GM12878 (cell line): ENCODE measurements around the gene PTCD1. TPM values are rescaled to one million over a fixed set of nuclear protein-coding genes. Genes with fewer than 3 reads are reported as not detected.
A peak's percentile ranks its signal among the peaks of the same experiment; 100 is the strongest.

Source experiments
- ATAC-seq: fragments of 200-7000 bp; cut with Tn5 transposase; 3 replicates; pipeline ENCODE4 v1.9.1; 2020; ENCODE audit warnings: mild to moderate bottlenecking, moderate library complexity
- BruUV-seq: library from RNA; stranded (reverse); fragments of 400-500 nt; replicated peaks from 2 replicates; lab custom pipeline; 2021; lab: Mats Ljungman, UMichigan
- CTCF ChIA-PET: fragments of 300-600 bp; sonication (Branson Sonifier 250); formaldehyde crosslinking; extraction: SDS; loops from one replicate; lab custom pipeline; 2021; ENCODE audit warnings: inconsistent platforms; lab: Yijun Ruan, JAX
- POLR2A ChIA-PET: fragments of 350-600 bp; formaldehyde crosslinking; extraction: SDS; loops from one replicate; lab custom pipeline; 2021; ENCODE audit warnings: inconsistent platforms; lab: Charles Lee
- RAD21 ChIA-PET: fragments of 300-600 bp; sonication (Branson Sonifier 250); formaldehyde crosslinking; loops from one replicate; lab custom pipeline; 2023; ENCODE audit warnings: antibody characterized with exemption; ENCODE audit not compliant: unreplicated experiment; lab: Charles Lee
- SMC1A ChIA-PET: fragments of 300-600 bp; sonication (Branson Sonifier 250); formaldehyde crosslinking; loops from one replicate; lab custom pipeline; 2023; ENCODE audit not compliant: unreplicated experiment, uncharacterized antibody; lab: Charles Lee
- DNase-seq: peaks from one replicate; pipeline ENCODE4 v3.0.0-alpha.2; 2011; ENCODE audit warnings: low read depth, low spot score
- FAIRE-seq: peaks from 3 replicates; lab custom pipeline; 2011; peaks lifted over from hg19 to GRCh38; lab: Jason Lieb, UNC
- H2AFZ ChIP-seq: 2 replicates; pipeline ENCODE4 v1.6.0; 2011; ENCODE audit warnings: low read depth, low read length, control low read depth; ENCODE audit not compliant: control insufficient read depth
- H3K27ac ChIP-seq: 2 replicates; pipeline ENCODE4 v1.5.1; 2011; ENCODE audit warnings: control low read depth; ENCODE audit not compliant: control insufficient read depth, insufficient read depth
- H3K27me3 ChIP-seq, 2 experiments: replicated peaks in 1 of 2; 2 replicates each; pipeline versions ENCODE4 v1.6.0 to v1.6.1; 2011; ENCODE audit warnings: low read length in 1 of 2; ENCODE audit not compliant: control insufficient read depth in 2 of 2, insufficient read depth in 2 of 2
- H3K36me3 ChIP-seq, 2 experiments: 2 replicates each; pipeline ENCODE4 v1.5.1; 2011; ENCODE audit warnings: low read length in 1 of 2; ENCODE audit not compliant: control insufficient read depth in 2 of 2, insufficient read depth in 2 of 2
- H3K4me1 ChIP-seq: 2 replicates; pipeline ENCODE4 v1.6.1; 2011; ENCODE audit warnings: mild to moderate bottlenecking, low read length, moderate library complexity, mixed read lengths; ENCODE audit not compliant: control insufficient read depth, insufficient read depth
- H3K4me2 ChIP-seq: 2 replicates; pipeline ENCODE4 v1.6.0; 2011; ENCODE audit warnings: control low read depth; ENCODE audit not compliant: control insufficient read depth, insufficient read depth
- H3K4me3 ChIP-seq: fragments of 200-600 bp; sonication (generic); 2 replicates; pipeline ENCODE4 v1.5.1; 2016
- H3K79me2 ChIP-seq: 2 replicates; pipeline ENCODE4 v1.6.0; 2011; ENCODE audit warnings: low read length; ENCODE audit not compliant: control insufficient read depth, insufficient read depth
- H3K9ac ChIP-seq: 2 replicates; pipeline ENCODE4 v1.8.0; 2011; ENCODE audit warnings: low read length, control low read depth, mixed read lengths; ENCODE audit not compliant: control insufficient read depth, insufficient read depth
- H3K9me3 ChIP-seq: replicated peaks from 3 replicates; pipeline ENCODE4 v1.5.1; 2011; ENCODE audit warnings: mild to moderate bottlenecking, low read length; ENCODE audit not compliant: control insufficient read depth, insufficient read depth
- H4K20me1 ChIP-seq: 2 replicates; pipeline ENCODE4 v1.6.0; 2011; ENCODE audit not compliant: control insufficient read depth, insufficient read depth
- DPF2 ChIP-seq: fragments of 450-650 bp; IDR thresholded peaks from 2 replicates; pipeline ENCODE4 v1.6.1; 2017; ENCODE audit warnings: mild to moderate bottlenecking
- EED ChIP-seq: sonication (generic); IDR thresholded peaks from 2 replicates; pipeline ENCODE4 v1.6.1; 2016; ENCODE audit warnings: antibody characterized with exemption, low read depth
- ESRRA ChIP-seq: IDR thresholded peaks from 2 replicates; pipeline ENCODE4 v1.6.1; 2012; ENCODE audit warnings: mild to moderate bottlenecking, low read length, improper control_type of control experiment
- HDAC6 ChIP-seq: fragments of 200-600 bp; sonication (generic); IDR thresholded peaks from one replicate; pipeline ENCODE4 v1.8.0; 2017; ENCODE audit warnings: antibody characterized with exemption; ENCODE audit not compliant: unreplicated experiment
- IKZF2 ChIP-seq, 2 experiments: fragments of 450-650 bp; IDR thresholded peaks; 2 replicates each; pipeline ENCODE4 v1.6.1; 2017; ENCODE audit warnings: mild to moderate bottlenecking in 2 of 2, moderate library complexity in 2 of 2
- IRF3 ChIP-seq: fragments of 450-650 bp; IDR thresholded peaks from 2 replicates; pipeline ENCODE4 v1.6.1; 2014; ENCODE audit warnings: mild to moderate bottlenecking
- IRF4 ChIP-seq: IDR thresholded peaks from 2 replicates; pipeline ENCODE4 v1.6.1; 2011; ENCODE audit warnings: low read depth, low read length
- KAT2A ChIP-seq: conservative IDR thresholded peaks from 2 replicates; pipeline ENCODE4 v1.6.1; 2011; ENCODE audit warnings: low read depth, low read length; ENCODE audit not compliant: control insufficient read depth
- KDM1A ChIP-seq: fragments of 200-600 bp; sonication (generic); IDR thresholded peaks from 2 replicates; pipeline ENCODE4 v1.6.1; 2016; ENCODE audit warnings: borderline replicate concordance
- MTA3 ChIP-seq: IDR thresholded peaks from 2 replicates; pipeline ENCODE4 v1.6.1; 2012; ENCODE audit warnings: low read length, inconsistent platforms, borderline replicate concordance
- NFIC ChIP-seq: IDR thresholded peaks from 2 replicates; pipeline ENCODE4 v1.6.1; 2012; ENCODE audit warnings: low read depth, mild to moderate bottlenecking, inconsistent platforms, low read length, moderate library complexity
- NFXL1 ChIP-seq: fragments of 450-650 bp; IDR thresholded peaks from 2 replicates; pipeline ENCODE4 v1.6.1; 2017; ENCODE audit warnings: antibody characterized with exemption, mild to moderate bottlenecking, borderline replicate concordance
- PML ChIP-seq: IDR thresholded peaks from 2 replicates; pipeline ENCODE4 v1.6.1; 2012; ENCODE audit warnings: low read length, inconsistent platforms
- POLR2A ChIP-seq: IDR thresholded peaks from 2 replicates; pipeline ENCODE4 v1.6.1; 2011; ENCODE audit warnings: low read depth, mild to moderate bottlenecking, low read length
- POLR2AphosphoS5 ChIP-seq: IDR thresholded peaks from 2 replicates; pipeline ENCODE4 v1.6.1; 2011; ENCODE audit warnings: mild to moderate bottlenecking, low read length, inconsistent platforms
- SIN3A ChIP-seq: IDR thresholded peaks from 2 replicates; pipeline ENCODE4 v1.6.1; 2012; ENCODE audit warnings: low read depth, low read length, improper control_type of control experiment
- SPI1 ChIP-seq: IDR thresholded peaks from 2 replicates; pipeline ENCODE4 v1.6.1; 2011; ENCODE audit warnings: low read depth, mild to moderate bottlenecking, low read length, moderate library complexity, borderline replicate concordance; ENCODE audit not compliant: insufficient read depth
- SREBF2 ChIP-seq: IDR thresholded peaks from 2 replicates; pipeline ENCODE4 v1.6.1; 2012; ENCODE audit warnings: mild to moderate bottlenecking, low read length
- ZBTB11 ChIP-seq: fragments of 450-650 bp; formaldehyde crosslinking; IDR thresholded peaks from 2 replicates; pipeline ENCODE4 v1.5.0; 2022; ENCODE audit warnings: mild to moderate bottlenecking, missing genetic modification characterization
- ZBTB33 ChIP-seq: fragments of 450-650 bp; IDR thresholded peaks from 2 replicates; pipeline ENCODE4 v1.6.1; 2017; ENCODE audit warnings: mild to moderate bottlenecking
- WGBS: methylation state at CpG from one replicate; pipeline ENCODE4 v1.1.6; 2016; ENCODE audit warnings: low lambda C conversion rate; ENCODE audit not compliant: insufficient replicate concordance, insufficient coverage; ENCODE audit errors: missing lambda C conversion rate; 5-methylcytosine and 5-hydroxymethylcytosine counted together
- in situ Hi-C: fragments of 300-500 bp; cut with MboI; formaldehyde crosslinking; loops from 9 replicates; pipeline ENCODE4 v1.14.3; 2018; ENCODE audit warnings: mixed read lengths
- intact Hi-C: fragments of 100-400 bp; cut with micrococcal nuclease; formaldehyde crosslinking; loops from one replicate; pipeline ENCODE4 v1.14.2; 2022; ENCODE audit not compliant: unreplicated experiment
- polyA plus RNA-seq, 11 experiments: library from polyadenylated mRNA; depleted of rRNA in 4 of 11; unstranded in 6 of 11; stranded (reverse) in 5 of 11; fragments of >200 nt; fragmentation: Nextera tagmentation in 4 of 11; fragmentation: Illumina TruSeq in 1 of 11; extraction: Ambion mirVana in 4 of 11; extraction: Trizol in 1 of 11; gene quantifications; 1 replicate in 1 of 11; 2 replicates in 10 of 11; pipeline versions ENCODE4 v1.2.1 to v1.2.3, GENCODE V29; 2011 to 2016; ENCODE audit warnings: inconsistent platforms in 2 of 11, missing spikeins in 2 of 11, low read depth in 1 of 11
- total RNA-seq, 4 experiments: library from RNA; depleted of rRNA in 3 of 4; stranded (reverse); fragments of >200 nt in 3 of 4; fragmentation: Illumina TruSeq in 1 of 4; extraction: Trizol in 1 of 4; gene quantifications; 2 replicates each; pipeline versions ENCODE4 v1.2.1 to v1.2.3, GENCODE V29; 2013 to 2021

PTCD1 gene
- total and polyA plus RNA-seq, 10 of the 15 experiments (the other 5 are each of a cell fraction or from before 2014, with no cell fraction given), result 0.26 to 9.7 (median 5.0) TPM

DNA sequence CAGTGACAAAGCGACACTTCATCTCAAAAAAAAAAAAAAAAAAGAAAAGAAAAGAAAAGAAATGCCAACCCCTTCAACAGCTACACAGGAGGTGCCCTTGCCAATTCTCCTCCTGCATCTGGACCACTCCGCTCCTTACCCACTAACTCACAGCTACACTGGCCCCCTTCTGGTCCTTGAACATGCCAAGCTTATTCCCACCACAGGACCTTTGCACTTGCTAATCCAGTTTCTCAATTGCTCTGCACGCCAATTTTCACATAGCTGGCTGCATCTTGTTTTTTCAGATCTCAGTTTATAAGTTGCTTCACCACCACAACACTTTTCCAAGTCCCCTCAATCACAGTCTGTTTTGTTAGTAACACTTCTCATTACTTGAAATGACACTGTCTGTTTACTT, 35.7 kb downstream of the PTCD1 start (continued):
- TF ChIP-seq NFIC (no peak), EED (no peak), IKZF2 (IDR thresholded peaks at IDR 0.05) (no peak), SPI1 (no peak), NFXL1 (no peak), POLR2AphosphoS5 (no peak), IRF4 (no peak)

- Histone ChIP-seq H3K4me3 (no peak overlapping the region), H2AFZ (no peak overlapping the region), H3K36me3 (peaks cover 40 to 45% of the 10 kb centered on the region in 2 experiments), H3K79me2 (no peaks in the 10 kb centered on the region; the same call in 1 of the 2 replicates), H3K9me3 (no peaks in the 10 kb centered on the region), H3K4me2 (no peak overlapping the region), H3K4me1 (no peaks in the 10 kb centered on the region), H4K20me1 (no peaks in the 10 kb centered on the region), H3K27ac (no peak overlapping the region), H3K27me3 (no peaks in the 10 kb centered on the region), H3K9ac (no peak overlapping the region)
- ChIA-PET RAD21 (no interaction called here), SMC1A (interaction anchor here (0.7 kb wide), 1 partner anchor 8 kb away, joined by 3 read pairs; no protein-coding TSS in a partner anchor), POLR2A (interaction anchor here (0.6 to 1.9 kb wide), 2 partner anchors 8 to 71 kb away, joined by 3 to 5 read pairs; no protein-coding TSS in a partner anchor), CTCF (interaction anchor here (1.2 to 2.8 kb wide), 2 partner anchors 34 to 86 kb away, joined by 3 to 9 read pairs; no protein-coding TSS in a partner anchor)
- no TSS peak for BruUV-seq
- in situ Hi-C loops, result no loop called here
- DNase-seq (no peak), ATAC-seq (no peak; the same call in 2 of the 3 replicates), FAIRE-seq (no peak)
- 65% methylated on average over 6 of the region's 6 CpGs for WGBS
- intact Hi-C loops, result no loop called here
- TF ChIP-seq ZBTB11, result no peak
- no peak for TF ChIP-seq KDM1A
- TF ChIP-seq ZBTB33, result no peak
- no peak for TF ChIP-seq DPF2
- no peak for TF ChIP-seq IRF3
- TF ChIP-seq ESRRA, result no peak
- peak; percentile 57; the same call in 1 of the 2 replicates for TF ChIP-seq MTA3
- TF ChIP-seq POLR2A, result peak; percentile 14; the same call in 1 of the 2 replicates
- no peak for TF ChIP-seq HDAC6
- TF ChIP-seq KAT2A, result no peak
- no peak for TF ChIP-seq SREBF2
- TF ChIP-seq IRF4, result no peak
- TF ChIP-seq SIN3A, result no peak
- no peak for TF ChIP-seq PML
Observed at GRCh38 chr7:99399597-99399996, 39.0 kb downstream of the PTCD1 start.
